SK-N-SH (cell line): ENCODE measurements around the gene OPTC.

ENCODE experiments used
- CTCF ChIP-seq: fragments of 200-600 bp; sonication (generic); IDR thresholded peaks from 2 replicates; pipeline ENCODE4 v1.6.1; 2017; ENCODE audit warnings: antibody characterized with exemption, mild to moderate bottlenecking, moderate library complexity
- NRF1 ChIP-seq: IDR thresholded peaks from 2 replicates; pipeline ENCODE4 v1.6.1; 2012; ENCODE audit warnings: low read depth, mild to moderate bottlenecking, low read length
- PBX3 ChIP-seq: IDR thresholded peaks from 2 replicates; pipeline ENCODE4; 2012
- POLR2AphosphoS5 ChIP-seq: IDR thresholded peaks from 2 replicates; pipeline ENCODE4 v1.6.1; 2012; ENCODE audit warnings: low read depth, low read length

- TF ChIP-seq CTCF (no peak), POLR2AphosphoS5 (no peak), PBX3 (no peak), NRF1 (no peak)
These were observed 61.1 kb downstream of the OPTC start for GRCh38 chr1:203555076-203555475.
